Pancreas (tissue), 10 donors: ENCODE measurements around the gene TMEM80. TPM values are rescaled to one million over a fixed set of nuclear protein-coding genes. Genes with fewer than 3 reads are reported as not detected.

Experiments used
- ATAC-seq, 4 donors: fragments of 200-7000 bp; cut with Tn5 transposase; one replicate each; pipeline versions ENCODE4 v1.8.0 to v1.9.1; 2020; ENCODE audit warnings: mild to moderate bottlenecking in 4 of 4, moderate library complexity in 4 of 4
- DNase-seq, 6 donors: peaks; one replicate each; pipeline ENCODE4 v3.0.0-alpha.2; 2020
- FAIRE-seq: peaks from 2 replicates; lab custom pipeline; 2012; peaks lifted over from hg19 to GRCh38; lab: Jason Lieb, UNC
- H3K27ac ChIP-seq, 4 donors: fragments of 200-600 bp; sonication (generic); 1 replicate in 3 of 4; 2 replicates in 1 of 4; pipeline versions ENCODE4 v1.5.0 to v1.8.0; 2020
- H3K27me3 ChIP-seq, 4 donors: fragments of 200-600 bp; one replicate each; pipeline ENCODE4 v1.8.0; 2021
- H3K36me3 ChIP-seq, 3 donors: fragments of 200-600 bp; sonication (generic) in 1 of 3; one replicate each; pipeline versions ENCODE4 v1.5.0 to v1.8.0; 2020 to 2021
- H3K4me1 ChIP-seq, 3 donors: fragments of 200-600 bp; one replicate each; pipeline ENCODE4 v1.8.0; 2021
- H3K4me3 ChIP-seq, 4 donors: fragments of 200-600 bp; sonication (generic) in 2 of 4; one replicate each; pipeline versions ENCODE4 v1.5.0 to v1.8.0; 2020 to 2021
- H3K9me3 ChIP-seq, 4 donors: fragments of 200-600 bp; one replicate each; pipeline ENCODE4 v1.8.0; 2021
- WGBS, 2 donors: extraction: QIAGEN DNeasy Blood & Tissue Kit; methylation state at CpG; one replicate each; pipeline ENCODE4 v1.1.7; 2013; 5-methylcytosine and 5-hydroxymethylcytosine counted together
- intact Hi-C, 3 donors: fragments of 100-400 bp; cut with DNase I; formaldehyde crosslinking; loops; one replicate each; pipeline versions ENCODE4 v1.11.1 to v1.14.2; 2022
- polyA plus RNA-seq, 2 donors: library from polyadenylated mRNA; stranded (reverse); fragments of 200-250 nt; gene quantifications; one replicate each; pipeline ENCODE4 v1.2.3, GENCODE V29; 2013
- total RNA-seq, 6 donors: library from RNA; stranded (reverse); fragmentation: NEBNext Ultra II Directional in 4 of 6; extraction: Animal tissue kit (Norgen Biotek cat#: 25700) in 4 of 6; gene quantifications; one replicate each; pipeline versions ENCODE4 v1.2.1 to v1.2.4, GENCODE V29; 2021 to 2023
- TF ChIP-seq, protein P1 (sequence below), 4 donors: fragments of 200-600 bp; sonication (generic) in 3 of 4; IDR thresholded peaks; one replicate each; pipeline versions ENCODE4 v1.5.0 to v1.8.0; 2021; ENCODE audit warnings: antibody characterized with exemption in 4 of 4
- donor health status: healthy with polysubstance abuse.
- donor health status: DM: no; HTN: no; CAD: no; lungs with moderate emphysema.
- donor health status: DM: no; HTN: no; CAD: no.
- donor health status: control.
- donor health status: control.
- donor health status: Bipolar disorder and iron deficiency.
- donor health status: DM: yes; HTN: yes; CAD: no.
- donor health status: DM: no; HTN: no; CAD: no.
- donor health status: DM: no; HTN: no; CAD: no.
- donor health status: DM: yes; HTN: yes; CAD: no.

The TMEM80 gene
- total and polyA plus RNA-seq, 8 donors: 8.5 to 24.7 (median 15.5) TPM

DNA sequence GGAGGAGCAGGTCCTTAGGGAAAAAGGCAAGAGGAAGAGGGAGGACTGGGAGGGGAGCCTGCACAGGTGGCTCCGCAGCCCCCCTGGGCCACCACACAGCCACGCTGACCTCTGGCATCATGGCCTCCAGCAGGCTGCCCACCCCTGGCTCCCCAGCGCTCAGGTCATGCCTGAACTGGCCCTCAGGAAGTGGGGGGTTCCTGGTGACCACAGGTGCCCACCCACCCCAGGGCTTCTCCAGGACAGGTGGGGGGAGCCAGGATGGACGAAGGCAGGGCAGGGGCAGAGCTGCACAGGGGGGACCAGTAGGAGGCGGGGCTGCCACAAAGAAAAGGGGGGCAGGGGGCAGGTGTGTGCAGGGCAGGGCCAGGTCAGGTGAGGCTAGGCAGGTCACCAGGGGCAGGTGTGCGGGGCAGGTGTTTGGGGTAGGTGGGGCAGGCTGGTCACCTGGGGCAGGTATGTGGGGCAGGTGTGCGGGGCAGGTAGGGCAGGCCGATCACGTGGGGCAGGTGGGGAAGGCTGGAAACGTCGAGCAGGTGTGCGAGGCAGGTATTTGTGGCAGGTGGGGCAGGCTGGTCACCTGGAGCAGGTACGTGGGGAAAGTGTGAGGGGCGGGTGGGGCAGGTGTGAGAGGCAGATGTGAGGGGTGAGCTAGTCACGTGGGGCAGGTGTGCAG, 1.6 kb upstream of the TMEM80 start:
- 59 to 60% methylated on average over 14 to 15 of the region's 15 CpGs for WGBS, 2 donors
- TF ChIP-seq, protein P1, sequence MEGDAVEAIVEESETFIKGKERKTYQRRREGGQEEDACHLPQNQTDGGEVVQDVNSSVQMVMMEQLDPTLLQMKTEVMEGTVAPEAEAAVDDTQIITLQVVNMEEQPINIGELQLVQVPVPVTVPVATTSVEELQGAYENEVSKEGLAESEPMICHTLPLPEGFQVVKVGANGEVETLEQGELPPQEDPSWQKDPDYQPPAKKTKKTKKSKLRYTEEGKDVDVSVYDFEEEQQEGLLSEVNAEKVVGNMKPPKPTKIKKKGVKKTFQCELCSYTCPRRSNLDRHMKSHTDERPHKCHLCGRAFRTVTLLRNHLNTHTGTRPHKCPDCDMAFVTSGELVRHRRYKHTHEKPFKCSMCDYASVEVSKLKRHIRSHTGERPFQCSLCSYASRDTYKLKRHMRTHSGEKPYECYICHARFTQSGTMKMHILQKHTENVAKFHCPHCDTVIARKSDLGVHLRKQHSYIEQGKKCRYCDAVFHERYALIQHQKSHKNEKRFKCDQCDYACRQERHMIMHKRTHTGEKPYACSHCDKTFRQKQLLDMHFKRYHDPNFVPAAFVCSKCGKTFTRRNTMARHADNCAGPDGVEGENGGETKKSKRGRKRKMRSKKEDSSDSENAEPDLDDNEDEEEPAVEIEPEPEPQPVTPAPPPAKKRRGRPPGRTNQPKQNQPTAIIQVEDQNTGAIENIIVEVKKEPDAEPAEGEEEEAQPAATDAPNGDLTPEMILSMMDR (IDR thresholded peaks at IDR 0.05): no peak
- DNase-seq (peak in 5 of 6 donors; percentile 57 to 90 (median 72)), ATAC-seq (no peak), FAIRE-seq (no peak)
- Histone ChIP-seq H3K27me3 (no peaks in the 10 kb centered on the region), H3K27ac (peak overlapping the region in 2 of 4 donors; percentile 8 to 100), H3K9me3 (no peaks in the 10 kb centered on the region), H3K4me3 (peak overlapping the region in 2 of 4 donors; percentile 89 to 100), H3K36me3 (no peaks in the 10 kb centered on the region), H3K4me1 (peaks cover 6 to 23% (median 7%) of the 10 kb centered on the region in 3 donors)
- intact Hi-C loops: no loop called here

DNA sequence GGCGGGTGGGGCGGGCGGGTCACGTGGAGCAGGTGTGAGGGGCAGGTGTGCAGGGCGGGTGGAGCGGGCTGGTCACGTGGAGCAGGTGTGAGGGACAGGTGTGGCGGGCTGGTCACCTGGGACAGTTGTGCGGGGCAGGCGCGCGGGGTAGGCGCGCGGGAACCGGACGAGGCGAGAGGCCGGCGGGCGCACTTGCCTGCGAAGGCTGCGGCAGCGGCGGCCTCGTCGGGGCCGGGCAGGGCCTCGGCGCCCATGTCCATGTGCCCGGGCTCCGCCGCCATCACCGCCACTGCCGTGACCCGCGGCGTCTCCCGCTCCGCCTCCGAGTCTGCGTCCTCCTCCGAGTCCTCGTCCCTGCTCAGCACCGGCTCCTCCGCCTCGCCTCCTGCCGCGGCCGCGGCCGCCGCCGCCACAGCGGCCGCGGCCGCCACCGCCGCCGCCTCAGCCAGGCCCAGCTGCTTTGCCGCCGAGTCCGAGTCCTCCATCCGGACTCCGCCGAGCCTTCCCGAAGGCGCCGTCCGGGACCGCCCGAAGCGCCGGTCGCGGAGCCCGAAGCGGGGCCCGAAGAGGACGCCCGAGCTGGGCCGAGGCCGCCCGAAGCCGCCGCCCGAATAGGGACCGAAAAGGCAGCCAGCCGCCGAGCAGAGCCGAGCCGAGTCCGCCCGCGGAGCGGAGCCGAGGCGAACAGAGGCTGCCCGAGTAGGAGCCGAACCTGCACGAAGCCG, 891 bp upstream of the TMEM80 start, which contains the start of gene DEAF1:
Gene DEAF1, minus strand, starts transcription at position 660 of the 725 bp plus-strand sequence. Its CDS starts 175 bp downstream, at position 485.
- 1 to 3% methylated on average over 83 to 103 of the region's 103 CpGs for WGBS, 2 donors
- FAIRE-seq (peak; percentile 75), ATAC-seq (peak; percentile 83 to 91 (median 84)), DNase-seq (peak; percentile 98 to 100 (median 100))
- Histone ChIP-seq H3K27ac (peak within 1 kb of the TSS; percentile 97 to 100 (median 100)), H3K4me1 (peaks cover 6 to 23% (median 7%) of the 10 kb centered on the region in 3 donors), H3K4me3 (peak within 1 kb of the TSS; percentile 87 to 100 (median 88)), H3K36me3 (no peaks in the 10 kb centered on the region), H3K9me3 (no peaks in the 10 kb centered on the region), H3K27me3 (no peaks in the 10 kb centered on the region)
- TF ChIP-seq, protein P1 (IDR thresholded peaks at IDR 0.05): no peak
- intact Hi-C loops: no loop called here

DNA sequence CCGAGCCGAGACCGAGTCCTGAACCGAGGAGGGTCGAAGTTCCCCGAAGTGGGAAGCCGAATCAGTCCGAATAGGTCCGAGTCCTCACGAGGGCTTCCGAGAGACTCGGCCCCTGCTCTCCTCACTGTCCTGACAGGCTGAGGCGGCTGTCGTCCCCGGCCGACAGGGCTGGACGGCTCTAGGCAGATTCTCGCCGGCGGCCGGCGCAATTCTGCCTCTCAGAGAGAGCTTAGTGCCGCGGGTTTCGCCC, 403 bp upstream of the TMEM80 start:
- FAIRE-seq: no peak
- WGBS, 2 donors: 0 to 1% methylated on average over 19 to 25 of the region's 25 CpGs
- intact Hi-C loops: no loop called here

DNA sequence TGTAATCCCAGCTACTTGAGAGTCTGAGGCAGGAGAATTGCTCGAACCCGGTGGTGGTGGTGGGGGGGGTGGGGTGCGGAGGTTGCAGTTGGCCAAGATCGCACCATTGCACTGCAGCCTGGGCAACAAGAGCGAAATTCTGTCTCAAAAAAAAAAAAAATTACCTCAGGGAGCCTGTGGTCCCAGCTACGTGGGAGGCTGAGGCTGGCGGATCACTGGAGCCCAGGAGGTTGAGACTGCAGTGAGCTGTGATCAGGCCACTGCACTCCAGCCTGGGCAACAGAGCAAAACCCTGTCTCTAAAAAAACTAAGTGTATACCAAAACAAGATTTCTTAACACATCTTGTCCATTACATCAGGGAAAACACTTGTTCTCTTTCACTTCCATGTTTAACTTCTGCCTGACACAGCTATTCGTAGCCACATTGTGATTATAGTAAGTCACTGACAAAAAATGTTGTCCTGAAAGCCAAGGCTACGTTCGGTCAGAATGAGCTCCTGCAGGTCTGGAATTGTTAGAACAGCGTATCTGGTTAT, 1.4 kb downstream of the TMEM80 start:
- intact Hi-C loops: no loop called here
- peak overlapping the region in 1 of 4 donors; percentile 89 for H3K4me3 ChIP-seq

More for the DNA sequence above, 403 bp upstream of the TMEM80 start:
- DNase-seq (no peak), ATAC-seq (no peak)
- H3K27me3 ChIP-seq: no peaks in the 10 kb centered on the region
- TF ChIP-seq, protein P1 (IDR thresholded peaks at IDR 0.05): no peak
- H3K9me3 ChIP-seq: no peaks in the 10 kb centered on the region
- H3K27ac ChIP-seq: peak overlapping the region; percentile 97 to 100 (median 100)
- peaks cover 6 to 23% (median 7%) of the 10 kb centered on the region in 3 donors for H3K4me1 ChIP-seq
- H3K4me3 ChIP-seq: peak overlapping the region; percentile 87 to 100 (median 88)
- no peaks in the 10 kb centered on the region for H3K36me3 ChIP-seq

More for the DNA sequence above, 1.4 kb downstream of the TMEM80 start:
- Histone ChIP-seq H3K9me3 (no peaks in the 10 kb centered on the region), H3K27ac (peak overlapping the region; percentile 97 to 100 (median 100)), H3K36me3 (peaks cover 0 to under 1% (median 0%) of the 10 kb centered on the region in 3 donors), H3K4me1 (peaks cover 6 to 23% (median 7%) of the 10 kb centered on the region in 3 donors), H3K27me3 (no peaks in the 10 kb centered on the region)
- FAIRE-seq (peak; percentile 43), DNase-seq (no peak), ATAC-seq (no peak)
- TF ChIP-seq, protein P1 (IDR thresholded peaks at IDR 0.05): no peak
- 46 to 61% methylated on average over 11 of the region's 11 CpGs for WGBS, 2 donors
